Measurements from ENCODE around the gene AP2S1. TPM values are rescaled to one million over a fixed set of nuclear protein-coding genes. Genes with fewer than 3 reads are reported as not detected.

AP2S1 gene
- total and polyA plus RNA-seq, 2 donors (not counting 3 experiments of a cell fraction or from before 2014, with no cell fraction given): 313 to 376 TPM

DNA sequence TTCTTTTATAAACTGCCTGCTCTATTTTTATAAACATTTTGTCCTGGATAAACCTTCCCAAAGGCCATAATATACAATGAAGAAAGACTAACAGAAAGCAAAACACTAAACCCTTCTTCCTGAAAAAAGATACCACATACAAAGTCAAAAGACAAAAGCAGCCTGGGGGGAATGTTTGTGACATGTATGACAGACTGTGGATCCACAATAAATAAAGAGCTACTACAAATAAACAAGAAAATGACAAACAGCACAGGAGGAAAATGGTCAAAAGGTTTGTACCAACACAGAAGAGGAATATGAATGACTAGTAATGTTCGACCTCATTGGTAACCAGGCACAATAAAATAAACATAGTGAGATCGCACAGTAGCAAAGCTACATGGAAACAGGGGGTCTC is 19.8 kb downstream of the AP2S1 start:
- no peaks in the 10 kb centered on the region for H3K79me2 ChIP-seq (ENCODE audit: control insufficient read depth, insufficient read depth, low read length)
- no peak for DNase-seq (ENCODE audit: low read depth, low spot score)
- BruUV-seq (replicated peaks): no TSS peak
- no peaks in the 10 kb centered on the region for H3K36me3 ChIP-seq (ENCODE audit: control insufficient read depth in 2 of 2, extremely low read depth in 1 of 2, insufficient read depth in 2 of 2, low read length in 2 of 2)
- no peak overlapping the region for H2AFZ ChIP-seq (ENCODE audit: low read depth, low read length)
- TF ChIP-seq POLR2A (IDR thresholded peaks at IDR 0.05; ENCODE audit: low read depth, low read length) (no peak), GATA2 (IDR thresholded peaks at IDR 0.05; ENCODE audit: insufficient read depth, insufficient read length, low read depth, low read length) (no peak), EZH2 (IDR thresholded peaks at IDR 0.05; ENCODE audit: borderline replicate concordance, low read depth, low read length, severe bottlenecking) (no peak), FOS (IDR thresholded peaks at IDR 0.05; ENCODE audit: borderline replicate concordance, insufficient read depth, low read length) (no peak), POLR2AphosphoS5 (IDR thresholded peaks at IDR 0.05; ENCODE audit: insufficient read depth, low read depth, low read length) (no peak), JUN (IDR thresholded peaks at IDR 0.05; ENCODE audit: borderline replicate concordance, insufficient read depth, insufficient read length, low read depth) (no peak)
- TF ChIP-seq, protein P1, sequence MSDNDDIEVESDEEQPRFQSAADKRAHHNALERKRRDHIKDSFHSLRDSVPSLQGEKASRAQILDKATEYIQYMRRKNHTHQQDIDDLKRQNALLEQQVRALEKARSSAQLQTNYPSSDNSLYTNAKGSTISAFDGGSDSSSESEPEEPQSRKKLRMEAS (IDR thresholded peaks at IDR 0.05; ENCODE audit: insufficient read depth, insufficient read length): no peak
- no peaks in the 10 kb centered on the region for H3K9me1 ChIP-seq (replicated peaks; ENCODE audit: control insufficient read depth, extremely low read depth, insufficient read depth, low read length)
- intact Hi-C loops (cut with micrococcal nuclease) (loop anchor here (1.0 kb wide), 1 partner anchor 45 kb away; no protein-coding TSS in a partner anchor), dilution Hi-C loops (cut with MboI; ENCODE audit: extremely low pct_ligation_motif_present, low sequenced_read_pairs) (no loop called here)
- no peak overlapping the region for H3K4me2 ChIP-seq (ENCODE audit: insufficient read depth, low read length)
- H3K27me3 ChIP-seq (ENCODE audit: control insufficient read depth in 2 of 2, insufficient read depth in 2 of 2, low read length in 2 of 2): no peaks in the 10 kb centered on the region
- no peak overlapping the region for H3K27ac ChIP-seq (ENCODE audit: insufficient read depth, low read depth, low read length)
- ChIA-PET CTCF (interaction anchor here (2.0 kb wide), 3 partner anchors 10 to 73 kb away, joined by 6 to 19 read pairs (median 9); partner anchors contain the start of gene SLC1A5), POLR2A (interaction anchor here (1.2 to 3.1 kb wide), 2 partner anchors 10 to 43 kb away, joined by 8 to 24 read pairs; partner anchors contain the start of gene SLC1A5)
- no peak overlapping the region for H3K9ac ChIP-seq (replicated peaks; ENCODE audit: extremely low read depth, insufficient read depth, low read length)
- H3K4me1 ChIP-seq (ENCODE audit: control insufficient read depth, extremely low read depth, insufficient read depth, low read length): peaks cover 3% of the 10 kb centered on the region
- no peak overlapping the region for H3K4me3 ChIP-seq (replicated peaks in 1 of 3; ENCODE audit: insufficient read depth in 1 of 3, low read depth in 1 of 3, low read length in 3 of 3)
- FAIRE-seq: no peak
- H3K9me3 ChIP-seq (replicated peaks; ENCODE audit: control insufficient read depth, insufficient read depth, low read length): no peaks in the 10 kb centered on the region
- no peaks in the 10 kb centered on the region for H4K20me1 ChIP-seq (replicated peaks; ENCODE audit: control insufficient read depth, extremely low read depth, insufficient read depth, low read length)

GRCh38 chr19:46828484-46828883 is 22.2 kb downstream of the AP2S1 start:
- no peaks in the 10 kb centered on the region for H3K36me3 ChIP-seq (ENCODE audit: control insufficient read depth in 2 of 2, extremely low read depth in 1 of 2, insufficient read depth in 2 of 2, low read length in 2 of 2)
- FAIRE-seq (no peak), DNase-seq (ENCODE audit: low read depth, low spot score) (peak; percentile 30)
- H3K9ac ChIP-seq (replicated peaks; ENCODE audit: extremely low read depth, insufficient read depth, low read length): no peak overlapping the region
- ChIA-PET CTCF (interaction anchor here (0.7 to 2.3 kb wide), 3 partner anchors 12 to 61 kb away, joined by 3 to 11 read pairs (median 4); no protein-coding TSS in a partner anchor), POLR2A (no interaction called here)
- BruUV-seq (replicated peaks): no TSS peak
- dilution Hi-C loops (cut with MboI; ENCODE audit: extremely low pct_ligation_motif_present, low sequenced_read_pairs) (no loop called here), intact Hi-C loops (cut with micrococcal nuclease) (no loop called here)
- no peak overlapping the region for H3K27ac ChIP-seq (ENCODE audit: insufficient read depth, low read depth, low read length)
- no peak overlapping the region for H3K4me2 ChIP-seq (ENCODE audit: insufficient read depth, low read length)
- no peaks in the 10 kb centered on the region for H3K27me3 ChIP-seq (ENCODE audit: control insufficient read depth in 2 of 2, insufficient read depth in 2 of 2, low read length in 2 of 2)
- no peak overlapping the region for H2AFZ ChIP-seq (ENCODE audit: low read depth, low read length)
- no peaks in the 10 kb centered on the region for H3K79me2 ChIP-seq (ENCODE audit: control insufficient read depth, insufficient read depth, low read length)
- no peak overlapping the region for H3K4me3 ChIP-seq (replicated peaks in 1 of 3; ENCODE audit: insufficient read depth in 1 of 3, low read depth in 1 of 3, low read length in 3 of 3)
- TF ChIP-seq POLR2AphosphoS5 (IDR thresholded peaks at IDR 0.05; ENCODE audit: insufficient read depth, low read depth, low read length): no peak
- TF ChIP-seq, protein P1 (IDR thresholded peaks at IDR 0.05; ENCODE audit: insufficient read depth, insufficient read length): no peak
- TF ChIP-seq, protein P2, sequence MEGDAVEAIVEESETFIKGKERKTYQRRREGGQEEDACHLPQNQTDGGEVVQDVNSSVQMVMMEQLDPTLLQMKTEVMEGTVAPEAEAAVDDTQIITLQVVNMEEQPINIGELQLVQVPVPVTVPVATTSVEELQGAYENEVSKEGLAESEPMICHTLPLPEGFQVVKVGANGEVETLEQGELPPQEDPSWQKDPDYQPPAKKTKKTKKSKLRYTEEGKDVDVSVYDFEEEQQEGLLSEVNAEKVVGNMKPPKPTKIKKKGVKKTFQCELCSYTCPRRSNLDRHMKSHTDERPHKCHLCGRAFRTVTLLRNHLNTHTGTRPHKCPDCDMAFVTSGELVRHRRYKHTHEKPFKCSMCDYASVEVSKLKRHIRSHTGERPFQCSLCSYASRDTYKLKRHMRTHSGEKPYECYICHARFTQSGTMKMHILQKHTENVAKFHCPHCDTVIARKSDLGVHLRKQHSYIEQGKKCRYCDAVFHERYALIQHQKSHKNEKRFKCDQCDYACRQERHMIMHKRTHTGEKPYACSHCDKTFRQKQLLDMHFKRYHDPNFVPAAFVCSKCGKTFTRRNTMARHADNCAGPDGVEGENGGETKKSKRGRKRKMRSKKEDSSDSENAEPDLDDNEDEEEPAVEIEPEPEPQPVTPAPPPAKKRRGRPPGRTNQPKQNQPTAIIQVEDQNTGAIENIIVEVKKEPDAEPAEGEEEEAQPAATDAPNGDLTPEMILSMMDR (IDR thresholded peaks at IDR 0.05; ENCODE audit: extremely low read depth in 1 of 2, insufficient read depth in 1 of 2, low read depth in 1 of 2, low read length in 2 of 2): no peak
- TF ChIP-seq FOS (IDR thresholded peaks at IDR 0.05; ENCODE audit: borderline replicate concordance, insufficient read depth, low read length): no peak
- no peak for TF ChIP-seq MYC (IDR thresholded peaks at IDR 0.05; ENCODE audit: low read depth, low read length)
- TF ChIP-seq POLR2A (IDR thresholded peaks at IDR 0.05; ENCODE audit: low read depth, low read length): no peak
- TF ChIP-seq EZH2 (IDR thresholded peaks at IDR 0.05; ENCODE audit: borderline replicate concordance, low read depth, low read length, severe bottlenecking): no peak
- no peak for TF ChIP-seq GATA2 (IDR thresholded peaks at IDR 0.05; ENCODE audit: insufficient read depth, insufficient read length, low read depth, low read length)
- TF ChIP-seq JUN (IDR thresholded peaks at IDR 0.05; ENCODE audit: borderline replicate concordance, insufficient read depth, insufficient read length, low read depth): no peak
- no peaks in the 10 kb centered on the region for H3K9me3 ChIP-seq (replicated peaks; ENCODE audit: control insufficient read depth, insufficient read depth, low read length)
- H3K9me1 ChIP-seq (replicated peaks; ENCODE audit: control insufficient read depth, extremely low read depth, insufficient read depth, low read length): no peaks in the 10 kb centered on the region
- peaks cover 3% of the 10 kb centered on the region for H3K4me1 ChIP-seq (ENCODE audit: control insufficient read depth, extremely low read depth, insufficient read depth, low read length)
- H4K20me1 ChIP-seq (replicated peaks; ENCODE audit: control insufficient read depth, extremely low read depth, insufficient read depth, low read length): no peaks in the 10 kb centered on the region

All from endothelial cell of umbilical vein (primary cell).